Measurements from ENCODE around the gene NEK6. TPM values are rescaled to one million over a fixed set of nuclear protein-coding genes. Genes with fewer than 3 reads are reported as not detected.

Gene NEK6
- total RNA-seq, 2 donors from 2014 or later, result 24.0 to 43.6 TPM

GRCh38 chr9:124370896-124371582 lies 113.3 kb downstream of the NEK6 start:
- H3K9me3 ChIP-seq, result no peaks in the 10 kb centered on the region
- peaks cover 3% of the 10 kb centered on the region for H3K36me3 ChIP-seq
- H3K4me3 ChIP-seq, result no peak overlapping the region
- no peak for ATAC-seq (ENCODE audit: insufficient number of reproducible peaks, low FRiP score, low read depth)
- no peak for DNase-seq (ENCODE audit: low spot score)
- H3K27ac ChIP-seq, result no peak overlapping the region
- H3K4me1 ChIP-seq (ENCODE audit: control insufficient read depth in 1 of 2, low read depth in 2 of 2), result no peaks in the 10 kb centered on the region
- no peak for TF ChIP-seq CTCF (IDR thresholded peaks at IDR 0.05)
- H3K27me3 ChIP-seq (replicated peaks; ENCODE audit: insufficient read depth), result no peaks in the 10 kb centered on the region

- Histone ChIP-seq H3K4me3 (no peak overlapping the region), H3K27ac (no peak overlapping the region), H3K9me3 (no peaks in the 10 kb centered on the region), H3K36me3 (peaks cover 3% of the 10 kb centered on the region), H3K4me1 (ENCODE audit: control insufficient read depth in 1 of 2, low read depth in 2 of 2) (no peaks in the 10 kb centered on the region), H3K27me3 (replicated peaks; ENCODE audit: insufficient read depth) (no peaks in the 10 kb centered on the region)
- no peak for ATAC-seq (ENCODE audit: insufficient number of reproducible peaks, low FRiP score, low read depth)
- DNase-seq (ENCODE audit: low spot score), result no peak
- no peak for TF ChIP-seq CTCF (IDR thresholded peaks at IDR 0.05)
These were observed 114.3 kb downstream of the NEK6 start for GRCh38 chr9:124372038-124372437.

GRCh38 chr9:124373386-124373785 lies 115.6 kb downstream of the NEK6 start:
- Histone ChIP-seq H3K27me3 (replicated peaks; ENCODE audit: insufficient read depth) (no peaks in the 10 kb centered on the region), H3K36me3 (peaks cover 3% of the 10 kb centered on the region), H3K4me3 (no peak overlapping the region), H3K27ac (no peak overlapping the region), H3K4me1 (ENCODE audit: control insufficient read depth in 1 of 2, low read depth in 2 of 2) (peaks cover 6 to 9% of the 10 kb centered on the region in 2 donors), H3K9me3 (no peaks in the 10 kb centered on the region)
- DNase-seq (ENCODE audit: low spot score) (no peak), ATAC-seq (ENCODE audit: insufficient number of reproducible peaks, low FRiP score, low read depth) (no peak)
- no peak for TF ChIP-seq CTCF (IDR thresholded peaks at IDR 0.05)

GRCh38 chr9:124373851-124374250 lies 116.1 kb downstream of the NEK6 start:
- DNase-seq (ENCODE audit: low spot score), result no peak
- no peak overlapping the region for H3K4me3 ChIP-seq
- H3K27ac ChIP-seq, result no peak overlapping the region
- H3K27me3 ChIP-seq (replicated peaks; ENCODE audit: insufficient read depth), result no peaks in the 10 kb centered on the region
- no peaks in the 10 kb centered on the region for H3K9me3 ChIP-seq
- TF ChIP-seq CTCF (IDR thresholded peaks at IDR 0.05), result no peak
- peaks cover 3% of the 10 kb centered on the region for H3K36me3 ChIP-seq
- ATAC-seq (ENCODE audit: insufficient number of reproducible peaks, low FRiP score, low read depth), result no peak
- H3K4me1 ChIP-seq (ENCODE audit: control insufficient read depth in 1 of 2, low read depth in 2 of 2), result peaks cover 6 to 9% of the 10 kb centered on the region in 2 donors

- no peaks in the 10 kb centered on the region for H3K9me3 ChIP-seq
- peaks cover 6 to 9% of the 10 kb centered on the region in 2 donors for H3K4me1 ChIP-seq (ENCODE audit: control insufficient read depth in 1 of 2, low read depth in 2 of 2)
- no peak for DNase-seq (ENCODE audit: low spot score)
- H3K27ac ChIP-seq, result no peak overlapping the region
- no peak overlapping the region for H3K4me3 ChIP-seq
- no peaks in the 10 kb centered on the region for H3K27me3 ChIP-seq (replicated peaks; ENCODE audit: insufficient read depth)
- TF ChIP-seq CTCF (IDR thresholded peaks at IDR 0.05), result no peak
- no peak for ATAC-seq (ENCODE audit: insufficient number of reproducible peaks, low FRiP score, low read depth)
- peaks cover 11% of the 10 kb centered on the region for H3K36me3 ChIP-seq
These were observed 118.0 kb downstream of the NEK6 start for GRCh38 chr9:124375726-124376125.

Measured in thoracic aorta (tissue), 2 donors.